Measurements from ENCODE around the gene UGT1A3.
"Not testable (repeated sequence)": the region's sequence is repeated elsewhere in the genome, so short reads cannot be mapped to it uniquely, and the experiment has no call there.

UGT1A3 gene

DNA sequence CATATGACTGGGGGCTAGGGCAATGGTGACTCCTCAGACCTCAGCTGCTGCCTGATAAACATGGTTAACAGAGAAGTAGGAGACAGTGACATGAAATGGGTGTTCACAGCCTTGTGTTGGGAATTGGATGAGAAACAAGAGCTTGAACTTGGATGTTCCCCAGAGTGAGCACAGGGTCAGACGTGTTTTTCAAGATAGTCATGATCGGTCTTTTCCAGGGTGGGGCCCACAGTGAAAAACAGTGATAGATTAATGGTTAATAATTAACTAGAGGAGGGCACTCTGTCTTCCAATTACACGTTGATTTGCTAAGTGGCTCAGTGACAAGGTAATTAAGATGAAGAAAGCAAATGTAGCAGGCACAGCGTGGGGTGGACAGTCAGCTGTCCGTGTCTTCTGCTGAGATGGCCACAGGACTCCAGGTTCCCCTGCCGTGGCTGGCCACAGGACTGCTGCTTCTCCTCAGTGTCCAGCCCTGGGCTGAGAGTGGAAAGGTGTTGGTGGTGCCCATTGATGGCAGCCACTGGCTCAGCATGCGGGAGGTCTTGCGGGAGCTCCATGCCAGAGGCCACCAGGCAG lies at the start of gene UGT1A3:
TSS of gene UGT1A3 (plus strand) at position 320 of the 579 bp plus-strand sequence. CDS start at position 405, 85 bp downstream.
- DNase-seq = no peak

- DNase-seq = no peak
Measured at GRCh38 chr2:233679196-233679595, 49.6 kb upstream of the UGT1A3 start.

- DNase-seq = no peak
Measured at GRCh38 chr2:233680361-233681045, 48.3 kb upstream of the UGT1A3 start.

- DNase-seq = no peak
Measured at GRCh38 chr2:233681521-233682099, 47.2 kb upstream of the UGT1A3 start, which contains the start of gene UGT1A7. Gene UGT1A7 (plus strand): TSS chr2:233681901. CDS start chr2:233681938, 37 bp downstream.

GRCh38 chr2:233684640-233685039 lies 44.2 kb upstream of the UGT1A3 start:
- DNase-seq = no peak

GRCh38 chr2:233686928-233687327 lies 41.9 kb upstream of the UGT1A3 start:
- DNase-seq = no peak

DNA sequence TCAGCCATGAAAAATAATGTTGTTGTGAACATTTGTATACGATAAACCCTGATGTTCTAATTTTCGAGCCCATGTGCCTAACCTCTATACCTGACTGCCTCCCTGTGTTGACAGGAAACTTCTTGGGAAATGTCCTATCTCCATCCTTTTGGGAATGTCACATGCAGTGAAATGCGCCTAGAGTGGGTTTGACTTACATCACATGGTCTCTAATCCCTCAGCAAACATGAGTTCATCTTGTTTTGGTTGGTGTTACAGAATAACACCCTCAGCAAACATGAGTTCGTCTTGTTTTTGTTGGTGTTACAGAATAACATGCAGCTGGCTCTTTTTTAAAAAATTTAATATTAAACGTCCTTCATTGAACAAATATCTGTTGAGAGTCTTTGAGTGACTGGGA lies 40.5 kb upstream of the UGT1A3 start:
- no peak for DNase-seq

DNA sequence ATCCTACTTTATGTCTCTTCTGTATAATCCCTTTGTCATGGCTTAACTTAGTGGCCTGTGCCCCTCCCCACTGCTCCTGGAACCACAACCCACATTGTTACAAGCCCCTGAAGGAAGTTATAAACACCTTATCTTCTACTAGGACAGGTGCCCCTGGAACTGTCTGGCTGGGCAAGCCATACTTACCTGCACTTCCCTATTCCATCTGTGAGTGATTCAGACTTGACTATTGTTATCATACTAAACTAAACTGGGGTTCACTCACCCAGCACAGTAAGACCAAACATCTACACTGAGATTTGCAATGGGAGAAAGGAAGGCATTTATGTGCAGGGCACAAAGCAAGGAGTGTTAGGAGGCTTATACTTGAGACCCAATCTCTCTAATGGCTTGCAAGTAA lies 39.8 kb upstream of the UGT1A3 start:
- DNase-seq = no peak

DNA sequence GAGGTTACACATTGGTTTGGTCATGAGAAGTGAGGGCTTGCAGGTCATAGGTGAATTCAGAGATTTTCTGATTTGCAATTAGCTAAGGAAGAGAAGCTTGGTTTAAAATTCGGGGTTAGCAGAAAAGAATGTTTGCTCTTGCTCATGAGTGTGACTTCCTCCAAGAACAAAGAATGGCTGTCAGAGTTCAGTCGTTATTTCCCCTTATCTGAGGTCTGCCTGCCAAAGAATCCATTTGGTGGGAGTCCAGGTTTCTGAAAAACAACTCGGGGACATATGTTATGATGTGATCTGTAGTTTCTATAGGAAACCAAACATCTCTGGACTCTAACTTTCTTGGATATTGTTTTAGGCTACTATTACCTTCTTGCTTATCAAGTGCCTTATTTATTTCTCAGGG lies 39.3 kb upstream of the UGT1A3 start:
- DNase-seq = no peak

GRCh38 chr2:233690444-233690843 lies 38.4 kb upstream of the UGT1A3 start:
- no peak for DNase-seq

DNA sequence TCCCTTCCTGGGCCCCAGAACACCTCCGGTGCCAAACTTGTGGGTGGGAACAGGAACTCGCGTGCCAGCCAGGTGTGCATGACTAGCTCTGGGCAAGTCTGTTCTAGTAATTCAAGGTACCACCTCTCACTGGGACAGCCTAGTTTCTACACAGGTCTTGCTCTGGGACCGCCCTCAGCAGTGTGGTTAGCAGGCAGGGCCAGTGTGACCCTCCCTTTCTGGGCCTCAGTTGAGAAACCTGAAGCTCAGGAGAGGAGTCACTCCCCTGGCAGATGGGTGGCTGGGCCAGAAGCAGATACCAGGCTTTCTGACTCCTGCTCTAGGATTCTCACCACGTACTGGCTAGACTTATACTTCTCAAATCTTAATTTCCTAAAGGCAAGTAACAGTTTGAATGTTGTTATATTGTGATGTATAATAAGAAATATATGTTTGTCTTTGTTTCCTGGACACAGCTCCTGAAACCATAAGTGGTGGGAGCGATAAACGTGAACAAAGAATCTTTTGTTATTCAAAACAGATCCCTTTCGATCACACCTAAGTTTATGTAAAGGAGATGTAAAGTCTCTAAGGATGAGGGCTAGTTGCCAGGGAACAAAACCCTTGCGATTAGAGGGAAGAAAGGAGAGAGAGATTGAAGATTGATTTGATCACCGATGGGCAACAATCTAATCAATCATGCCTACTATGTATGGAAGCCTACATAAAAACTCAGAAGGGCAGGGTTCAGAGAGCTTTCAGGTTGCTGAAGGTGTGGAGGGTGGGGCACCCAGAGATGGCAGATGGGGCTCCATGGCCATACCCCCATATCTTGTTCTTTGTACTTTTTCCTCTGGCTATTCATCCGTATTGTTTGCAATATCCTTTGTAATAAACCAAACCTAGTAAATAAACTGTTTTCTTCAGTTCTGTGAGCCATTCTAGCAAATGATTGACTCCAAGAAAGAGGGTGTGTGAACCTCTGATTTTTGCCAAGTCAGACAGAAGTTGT lies 37.1 kb upstream of the UGT1A3 start:
- DNase-seq = no peak

- DNase-seq = no peak
Measured at GRCh38 chr2:233692648-233693047, 36.2 kb upstream of the UGT1A3 start, which contains the start of gene UGT1A6. Gene UGT1A6 (plus strand): TSS chr2:233692890. CDS start chr2:233693005, 115 bp downstream.

GRCh38 chr2:233693963-233694362 lies 34.9 kb upstream of the UGT1A3 start:
- no peak for DNase-seq

- no peak for DNase-seq
Measured at GRCh38 chr2:233698740-233699139, 30.1 kb upstream of the UGT1A3 start.

DNA sequence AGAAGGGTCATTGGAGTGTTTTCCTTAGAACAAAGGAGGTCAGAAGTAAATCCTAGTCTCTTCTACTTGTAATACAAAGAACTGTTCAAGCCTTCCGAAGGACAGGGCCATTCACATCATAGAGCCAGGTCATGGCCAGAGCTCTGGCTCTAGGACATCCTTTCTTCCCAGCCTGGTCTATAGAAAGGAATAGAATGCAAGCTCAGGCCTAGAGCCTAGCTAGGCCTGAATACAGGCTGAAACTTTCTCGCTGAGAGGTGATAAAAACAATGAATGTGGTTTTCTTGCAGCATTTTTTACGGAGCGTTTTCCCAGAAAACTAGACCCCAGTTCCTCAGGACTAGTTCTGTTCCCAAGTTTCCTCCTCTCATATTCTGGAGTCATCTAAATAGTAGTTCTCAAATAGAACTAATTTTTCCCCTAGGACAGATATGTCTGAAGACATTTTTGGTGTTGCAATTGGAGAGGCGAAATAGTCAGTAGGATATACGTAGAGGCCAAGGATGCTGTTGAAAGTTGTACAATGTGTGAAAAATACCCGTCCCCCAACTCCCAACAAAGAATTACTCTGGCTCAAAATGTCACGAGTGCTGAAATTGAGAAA lies 29.3 kb upstream of the UGT1A3 start:
- DNase-seq = no peak

- DNase-seq = no peak
Measured at GRCh38 chr2:233700028-233700635, 28.7 kb upstream of the UGT1A3 start.

DNA sequence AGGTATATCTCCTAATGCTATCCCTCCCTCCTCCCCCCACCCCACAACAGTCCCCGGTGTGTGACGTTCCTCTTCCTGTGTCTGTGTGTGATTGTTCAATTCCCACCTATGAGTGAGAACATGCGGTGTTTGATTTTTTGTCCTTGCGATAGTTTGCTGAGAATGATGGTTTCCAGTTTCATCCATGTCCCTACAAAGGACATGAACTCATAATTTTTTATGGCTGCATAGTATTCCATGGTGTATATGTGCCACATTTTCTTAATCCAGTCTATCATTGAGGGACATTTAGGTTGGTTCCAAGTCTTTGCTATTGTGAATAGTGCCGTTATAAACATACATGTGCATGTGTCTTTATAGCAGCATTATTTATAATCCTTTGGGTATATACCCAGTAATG lies 28.0 kb upstream of the UGT1A3 start:
- not testable (repeated sequence) for DNase-seq

DNA sequence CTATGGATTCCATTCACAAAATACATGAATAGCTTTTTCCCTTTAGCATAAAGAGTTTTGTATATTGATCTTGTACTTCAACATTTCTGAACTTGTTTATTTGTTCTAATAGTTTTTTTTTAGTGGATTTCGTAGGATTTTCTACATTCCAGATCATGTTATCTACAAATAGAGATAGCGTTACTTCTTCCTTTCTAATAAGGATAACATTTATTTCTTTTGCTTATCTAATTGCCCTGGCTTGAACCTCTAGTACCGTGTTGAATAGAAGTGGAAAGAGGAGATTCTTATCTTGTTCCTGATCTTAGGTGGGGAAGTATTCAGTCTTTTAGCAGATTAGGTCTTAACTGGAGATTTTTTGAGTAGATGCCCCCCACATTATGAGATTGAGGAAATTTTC lies 26.6 kb upstream of the UGT1A3 start:
- DNase-seq = no peak

GRCh38 chr2:233705911-233706506 lies 22.8 kb upstream of the UGT1A3 start:
- no peak for DNase-seq

DNA sequence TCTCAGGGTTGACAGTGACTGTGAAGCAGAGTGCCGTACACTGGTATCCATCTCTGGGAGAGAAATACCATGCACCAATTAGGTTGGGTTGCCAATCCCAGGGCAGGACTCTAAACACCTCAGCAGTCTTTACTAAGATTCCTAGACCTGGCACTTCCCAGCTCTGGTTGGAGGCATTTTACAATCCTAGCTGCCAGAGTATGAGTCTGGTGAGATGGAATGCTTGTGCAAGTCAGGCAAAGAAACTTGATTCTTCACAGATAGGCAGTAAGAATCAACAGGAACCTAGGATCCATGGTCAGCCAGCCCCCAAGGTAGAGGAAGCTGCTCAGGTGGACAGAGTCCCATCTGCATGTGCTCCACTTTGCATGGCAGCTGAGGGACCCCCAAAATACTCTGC lies 22.1 kb upstream of the UGT1A3 start:
- no peak for DNase-seq

- no peak for DNase-seq
Measured at GRCh38 chr2:233707940-233708644, 20.8 kb upstream of the UGT1A3 start.
